ENCODE measurements around the gene ASAP3. TPM values are rescaled to one million over a fixed set of nuclear protein-coding genes. Genes with fewer than 3 reads are reported as not detected.

Gene ASAP3
- total and polyA plus RNA-seq, 9 of the 15 experiments (the other 6 are each of a cell fraction or from before 2014, with no cell fraction given), result 1.7 to 31.2 (median 17.4) TPM

DNA sequence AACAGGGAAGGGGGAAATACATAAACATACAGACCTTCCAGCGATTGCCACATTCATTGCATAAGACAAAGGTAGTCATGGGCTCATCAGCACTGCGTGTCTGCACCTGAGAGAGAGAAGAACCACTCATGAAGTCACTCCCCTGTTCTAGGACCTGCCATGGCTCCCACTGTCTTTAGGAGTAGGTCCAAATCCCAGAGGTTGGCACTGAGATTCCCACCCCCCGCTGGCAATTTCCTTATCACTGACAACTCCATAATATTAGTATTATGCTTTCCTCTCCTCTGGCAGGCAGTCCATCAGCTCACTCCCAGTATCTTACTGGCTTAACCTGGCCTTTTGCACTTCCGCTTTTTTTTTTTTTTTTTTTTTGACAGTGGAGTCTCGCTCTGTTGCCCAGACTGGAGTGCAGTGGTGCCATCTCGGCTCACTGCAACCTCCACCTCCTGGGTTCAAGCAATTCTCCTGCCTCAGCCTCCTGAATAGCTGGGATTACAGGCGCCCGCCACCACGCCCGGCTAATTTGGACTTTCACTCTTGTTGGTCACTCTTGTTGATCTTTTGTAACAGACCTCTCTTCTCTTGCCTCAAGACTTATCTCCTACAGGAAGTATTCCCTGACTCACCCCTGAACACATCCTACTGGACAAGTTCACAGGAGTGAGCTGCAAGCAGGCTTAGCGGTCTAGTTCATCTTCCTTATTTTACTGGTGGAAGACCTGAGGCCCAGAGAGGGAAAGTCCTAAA, 99.5 kb downstream of the ASAP3 start (continued):
- TF ChIP-seq FIP1L1 (IDR thresholded peaks at IDR 0.05; ENCODE audit: low read depth, low read length, poor library complexity, severe bottlenecking) (no peak), KAT7 (CRISPR knock-in tag; IDR thresholded peaks at IDR 0.05; ENCODE audit: borderline replicate concordance) (no peak), SREBF2 (CRISPR knock-in tag; IDR thresholded peaks at IDR 0.05) (no peak), POLR2G (IDR thresholded peaks at IDR 0.05; ENCODE audit: low read depth, low read length) (no peak), MAFG (tag; conservative IDR thresholded peaks at IDR 0.05) (0 out of 2 replicates have a peak, but pooled peaks have one; percentile 8), CCNT2 (IDR thresholded peaks at IDR 0.05; ENCODE audit: borderline replicate concordance, extremely low read depth, insufficient read length, low read depth, low read length) (no peak), RBBP5 (IDR thresholded peaks at IDR 0.05; ENCODE audit: borderline replicate concordance, insufficient read depth, low read length, poor library complexity, severe bottlenecking) (no peak), RBM39 (optimal IDR thresholded peaks at IDR 0.05; ENCODE audit: low read depth, low read length) (no peak), FOXA1 (IDR thresholded peaks at IDR 0.05; ENCODE audit: borderline replicate concordance) (no peak), JUND (IDR thresholded peaks at IDR 0.05; ENCODE audit: borderline replicate concordance, low read depth, low read length) (peak; percentile 89), JUND (tag; IDR thresholded peaks at IDR 0.05; ENCODE audit: borderline replicate concordance, low read depth, low read length) (peak; percentile 77; the same call in 1 of the 3 replicates), XRCC5 (IDR thresholded peaks at IDR 0.05; ENCODE audit: low read depth, low read length) (no peak), RCOR1 (IDR thresholded peaks at IDR 0.05; ENCODE audit: borderline replicate concordance in 1 of 2, low read depth in 2 of 2, low read length in 2 of 2) (peak in 1 of 2 experiments; percentile 79; a peak in 2 of 4 replicates), CXXC5 (CRISPR knock-in tag; IDR thresholded peaks at IDR 0.05) (peak; percentile 38; the same call in 1 of the 2 replicates), MEF2A (IDR thresholded peaks at IDR 0.05; ENCODE audit: control insufficient read depth, low read depth, low read length) (no peak), ZFPM2 (CRISPR knock-in tag; IDR thresholded peaks at IDR 0.05) (no peak), TBP (optimal IDR thresholded peaks at IDR 0.05; ENCODE audit: low read depth, low read length) (no peak), SP2 (IDR thresholded peaks at IDR 0.05; ENCODE audit: extremely low read depth, low read depth, low read length, poor library complexity, severe bottlenecking) (no peak), TAL1 (IDR thresholded peaks at IDR 0.05) (no peak), BRCA1 (IDR thresholded peaks at IDR 0.05) (no peak), BRCA1 (CRISPR knock-in tag; IDR thresholded peaks at IDR 0.05) (no peak), HNRNPL (IDR thresholded peaks at IDR 0.05; ENCODE audit: low read depth, low read length) (no peak)
- TF ChIP-seq, protein P1, sequence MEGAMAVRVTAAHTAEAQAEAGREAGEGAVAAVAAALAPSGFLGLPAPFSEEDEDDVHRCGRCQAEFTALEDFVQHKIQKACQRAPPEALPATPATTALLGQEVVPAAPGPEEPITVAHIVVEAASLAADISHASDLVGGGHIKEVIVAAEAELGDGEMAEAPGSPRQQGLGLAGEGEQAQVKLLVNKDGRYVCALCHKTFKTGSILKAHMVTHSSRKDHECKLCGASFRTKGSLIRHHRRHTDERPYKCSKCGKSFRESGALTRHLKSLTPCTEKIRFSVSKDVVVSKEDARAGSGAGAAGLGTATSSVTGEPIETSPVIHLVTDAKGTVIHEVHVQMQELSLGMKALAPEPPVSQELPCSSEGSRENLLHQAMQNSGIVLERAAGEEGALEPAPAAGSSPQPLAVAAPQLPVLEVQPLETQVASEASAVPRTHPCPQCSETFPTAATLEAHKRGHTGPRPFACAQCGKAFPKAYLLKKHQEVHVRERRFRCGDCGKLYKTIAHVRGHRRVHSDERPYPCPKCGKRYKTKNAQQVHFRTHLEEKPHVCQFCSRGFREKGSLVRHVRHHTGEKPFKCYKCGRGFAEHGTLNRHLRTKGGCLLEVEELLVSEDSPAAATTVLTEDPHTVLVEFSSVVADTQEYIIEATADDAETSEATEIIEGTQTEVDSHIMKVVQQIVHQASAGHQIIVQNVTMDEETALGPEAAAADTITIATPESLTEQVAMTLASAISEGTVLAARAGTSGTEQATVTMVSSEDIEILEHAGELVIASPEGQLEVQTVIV (CRISPR knock-in tag; IDR thresholded peaks at IDR 0.05; ENCODE audit: borderline replicate concordance), result no peak
- TF ChIP-seq, protein P2, sequence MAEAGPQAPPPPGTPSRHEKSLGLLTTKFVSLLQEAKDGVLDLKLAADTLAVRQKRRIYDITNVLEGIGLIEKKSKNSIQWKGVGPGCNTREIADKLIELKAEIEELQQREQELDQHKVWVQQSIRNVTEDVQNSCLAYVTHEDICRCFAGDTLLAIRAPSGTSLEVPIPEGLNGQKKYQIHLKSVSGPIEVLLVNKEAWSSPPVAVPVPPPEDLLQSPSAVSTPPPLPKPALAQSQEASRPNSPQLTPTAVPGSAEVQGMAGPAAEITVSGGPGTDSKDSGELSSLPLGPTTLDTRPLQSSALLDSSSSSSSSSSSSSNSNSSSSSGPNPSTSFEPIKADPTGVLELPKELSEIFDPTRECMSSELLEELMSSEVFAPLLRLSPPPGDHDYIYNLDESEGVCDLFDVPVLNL (CRISPR knock-in tag; IDR thresholded peaks at IDR 0.05; ENCODE audit: low read depth), result no peak
- TF ChIP-seq, protein P3, sequence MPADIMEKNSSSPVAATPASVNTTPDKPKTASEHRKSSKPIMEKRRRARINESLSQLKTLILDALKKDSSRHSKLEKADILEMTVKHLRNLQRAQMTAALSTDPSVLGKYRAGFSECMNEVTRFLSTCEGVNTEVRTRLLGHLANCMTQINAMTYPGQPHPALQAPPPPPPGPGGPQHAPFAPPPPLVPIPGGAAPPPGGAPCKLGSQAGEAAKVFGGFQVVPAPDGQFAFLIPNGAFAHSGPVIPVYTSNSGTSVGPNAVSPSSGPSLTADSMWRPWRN (IDR thresholded peaks at IDR 0.05; ENCODE audit: low read depth), result no peak
